Activated naive CD8-positive, alpha-beta T cell (primary cell): ENCODE results near the gene MBD4.

Experiments
- H3K27ac Mint-ChIP-seq: one replicate; pipeline ENCODE4 v1.8.0; 2021; ENCODE audit warnings: mixed read lengths
- H3K27me3 Mint-ChIP-seq: one replicate; pipeline ENCODE4 v1.8.0; 2021; ENCODE audit warnings: mixed read lengths
- H3K36me3 Mint-ChIP-seq: one replicate; pipeline ENCODE4 v1.8.0; 2021; ENCODE audit warnings: mixed read lengths
- H3K4me1 Mint-ChIP-seq: one replicate; pipeline ENCODE4 v1.8.0; 2021; ENCODE audit warnings: low read depth, mixed read lengths
- H3K4me3 Mint-ChIP-seq: one replicate; pipeline ENCODE4 v1.8.0; 2021; ENCODE audit warnings: mild to moderate bottlenecking, mixed read lengths
- H3K9me3 Mint-ChIP-seq: one replicate; pipeline ENCODE4 v1.8.0; 2021; ENCODE audit warnings: low read depth, mixed read lengths

The MBD4 gene

GRCh38 chr3:129429602-129430001, 10.1 kb downstream of the MBD4 start:
- Mint-ChIP-seq H3K27me3 (no peaks in the 10 kb centered on the region), H3K4me1 (peaks cover 24% of the 10 kb centered on the region), H3K4me3 (no peak overlapping the region), H3K27ac (peak overlapping the region; percentile 64), H3K9me3 (no peaks in the 10 kb centered on the region), H3K36me3 (peaks cover 2% of the 10 kb centered on the region)

DNA sequence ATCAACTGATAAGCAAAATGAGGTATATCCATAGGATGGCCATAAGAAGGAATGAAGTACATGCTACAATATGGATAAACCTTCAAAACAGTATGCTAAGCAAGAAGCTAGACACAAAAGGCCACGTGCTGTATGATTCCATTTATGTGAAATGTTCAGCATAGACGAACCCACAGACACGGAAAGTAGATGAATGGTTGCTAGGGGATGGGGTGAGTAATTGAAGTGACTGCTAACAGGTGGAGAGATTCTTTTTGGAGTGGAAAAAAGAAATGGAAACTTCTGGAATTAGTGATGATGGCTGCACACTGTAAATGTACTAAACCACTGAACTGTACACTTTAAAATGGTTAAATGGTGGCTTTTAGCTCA, 10.7 kb downstream of the MBD4 start:
- Mint-ChIP-seq H3K4me1 (peaks cover 22% of the 10 kb centered on the region), H3K9me3 (no peaks in the 10 kb centered on the region), H3K27me3 (no peaks in the 10 kb centered on the region)

GRCh38 chr3:129428376-129429079, 11.2 kb downstream of the MBD4 start, which contains the start of gene EFCAB12:
TSS of gene EFCAB12 (minus strand) at chr3:129428636. CDS start at chr3:129428488, 148 bp downstream.
- Mint-ChIP-seq H3K9me3 (no peaks in the 10 kb centered on the region), H3K36me3 (peaks cover 5% of the 10 kb centered on the region), H3K27me3 (no peaks in the 10 kb centered on the region), H3K4me3 (peak within 1 kb of the TSS; percentile 82), H3K27ac (peak within 1 kb of the TSS; percentile 64), H3K4me1 (peaks cover 22% of the 10 kb centered on the region)

More for the DNA sequence above, 10.7 kb downstream of the MBD4 start:
- Mint-ChIP-seq H3K36me3 (peaks cover 5% of the 10 kb centered on the region), H3K4me3 (peak overlapping the region; percentile 82), H3K27ac (peak overlapping the region; percentile 64)

- Mint-ChIP-seq H3K27ac (peak overlapping the region; percentile 8), H3K27me3 (no peaks in the 10 kb centered on the region), H3K9me3 (no peaks in the 10 kb centered on the region), H3K4me1 (peaks cover 22% of the 10 kb centered on the region), H3K4me3 (peak overlapping the region; percentile 82), H3K36me3 (peaks cover 5% of the 10 kb centered on the region)
Measured at GRCh38 chr3:129428007-129428375, 11.8 kb downstream of the MBD4 start.

- Mint-ChIP-seq H3K36me3 (peaks cover 5% of the 10 kb centered on the region), H3K4me3 (no peak overlapping the region), H3K4me1 (peaks cover 22% of the 10 kb centered on the region), H3K27me3 (no peaks in the 10 kb centered on the region), H3K27ac (no peak overlapping the region), H3K9me3 (no peaks in the 10 kb centered on the region)
Measured at GRCh38 chr3:129425619-129426018, 14.1 kb downstream of the MBD4 start.

- Mint-ChIP-seq H3K27ac (no peak overlapping the region), H3K36me3 (peaks cover 5% of the 10 kb centered on the region), H3K4me3 (no peak overlapping the region), H3K9me3 (no peaks in the 10 kb centered on the region), H3K4me1 (peaks cover 22% of the 10 kb centered on the region), H3K27me3 (no peaks in the 10 kb centered on the region)
Measured at GRCh38 chr3:129425213-129425612, 14.5 kb downstream of the MBD4 start.

GRCh38 chr3:129424185-129424841, 15.4 kb downstream of the MBD4 start:
- peaks cover 5% of the 10 kb centered on the region for H3K36me3 Mint-ChIP-seq
- peaks cover 18% of the 10 kb centered on the region for H3K4me1 Mint-ChIP-seq
- H3K4me3 Mint-ChIP-seq = no peak overlapping the region
- H3K9me3 Mint-ChIP-seq = no peaks in the 10 kb centered on the region
- H3K27me3 Mint-ChIP-seq = no peaks in the 10 kb centered on the region
- H3K27ac Mint-ChIP-seq = no peak overlapping the region

DNA sequence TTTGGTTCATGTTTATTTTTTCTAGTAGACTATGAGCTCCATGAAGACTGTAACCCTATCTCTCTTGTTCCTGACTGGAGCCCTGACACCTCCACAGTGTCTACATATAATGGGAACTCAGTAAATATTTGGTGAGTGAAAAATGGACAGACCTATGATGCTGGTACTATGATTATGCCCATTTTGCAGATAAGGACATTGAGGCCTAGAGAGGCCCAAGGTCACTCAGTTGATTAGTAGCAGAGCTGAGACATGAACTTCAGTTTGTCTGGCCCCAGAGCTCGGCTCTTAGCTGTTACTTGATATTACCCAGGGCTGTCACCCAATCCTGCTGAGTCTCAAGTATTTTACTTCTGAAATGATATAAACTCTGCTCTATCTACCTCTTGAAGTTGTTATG, 16.9 kb downstream of the MBD4 start:
- Mint-ChIP-seq H3K27me3 (no peaks in the 10 kb centered on the region), H3K9me3 (no peaks in the 10 kb centered on the region), H3K27ac (no peak overlapping the region), H3K4me3 (no peak overlapping the region), H3K36me3 (peaks cover 3% of the 10 kb centered on the region), H3K4me1 (peaks cover 3% of the 10 kb centered on the region)

GRCh38 chr3:129421988-129422745, 17.6 kb downstream of the MBD4 start:
- Mint-ChIP-seq H3K27ac (no peak overlapping the region), H3K9me3 (no peaks in the 10 kb centered on the region), H3K4me3 (no peak overlapping the region), H3K4me1 (no peaks in the 10 kb centered on the region), H3K36me3 (peaks cover 3% of the 10 kb centered on the region), H3K27me3 (no peaks in the 10 kb centered on the region)

GRCh38 chr3:129421236-129421883, 18.4 kb downstream of the MBD4 start:
- Mint-ChIP-seq H3K27me3 (no peaks in the 10 kb centered on the region), H3K27ac (no peak overlapping the region), H3K9me3 (no peaks in the 10 kb centered on the region), H3K4me1 (no peaks in the 10 kb centered on the region), H3K4me3 (no peak overlapping the region), H3K36me3 (peaks cover 3% of the 10 kb centered on the region)

GRCh38 chr3:129419476-129419875, 20.3 kb downstream of the MBD4 start:
- Mint-ChIP-seq H3K9me3 (no peaks in the 10 kb centered on the region), H3K36me3 (peaks cover 3% of the 10 kb centered on the region), H3K4me1 (no peaks in the 10 kb centered on the region), H3K4me3 (no peak overlapping the region), H3K27ac (no peak overlapping the region), H3K27me3 (no peaks in the 10 kb centered on the region)

DNA sequence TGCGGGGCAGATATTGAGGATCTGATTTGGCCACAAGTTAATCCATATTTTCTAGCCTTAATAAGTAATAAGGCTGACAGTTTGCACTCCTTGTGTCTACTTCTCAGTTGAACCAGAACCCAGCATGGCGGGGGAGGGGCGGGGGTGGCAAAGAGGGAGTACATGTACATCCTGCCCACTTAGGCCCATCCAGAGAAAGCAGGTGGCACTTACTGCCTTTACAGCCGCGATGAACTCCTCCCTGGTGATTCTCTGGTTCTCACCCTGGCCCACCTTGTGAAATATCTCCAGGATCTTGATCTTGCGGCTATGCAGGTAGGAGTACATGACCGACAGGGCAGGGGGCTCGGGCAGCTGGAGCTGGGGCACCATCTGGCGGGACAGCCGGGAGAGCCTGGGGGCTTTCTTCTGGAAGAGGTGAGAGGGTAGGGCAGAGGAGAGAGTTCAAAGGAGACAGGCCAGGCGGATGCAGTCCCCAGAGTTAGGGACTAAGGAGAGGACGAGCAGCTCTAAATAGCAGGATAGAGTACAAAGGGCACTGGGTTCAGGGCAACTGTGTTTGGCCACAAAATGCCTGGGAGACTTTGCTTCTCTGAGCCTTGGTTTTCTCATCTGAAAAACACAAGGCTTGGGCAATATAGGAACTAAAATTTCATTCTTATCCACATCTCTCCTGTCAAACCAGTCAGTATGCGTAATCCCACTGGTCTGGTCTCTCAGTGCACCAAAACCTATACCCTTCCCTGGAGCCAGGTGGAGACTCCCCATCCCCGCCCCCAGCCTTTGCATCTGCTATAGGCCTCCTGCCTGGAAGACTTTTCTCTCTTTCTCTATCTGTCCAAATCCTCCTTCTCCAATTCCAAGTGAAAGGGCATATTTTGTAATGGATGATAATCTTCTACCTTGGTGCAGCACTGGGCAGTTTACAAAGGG, 21.4 kb downstream of the MBD4 start:
- Mint-ChIP-seq H3K4me3 (no peak overlapping the region), H3K36me3 (no peaks in the 10 kb centered on the region), H3K4me1 (no peaks in the 10 kb centered on the region), H3K27ac (no peak overlapping the region), H3K9me3 (no peaks in the 10 kb centered on the region), H3K27me3 (no peaks in the 10 kb centered on the region)

- H3K36me3 Mint-ChIP-seq = no peaks in the 10 kb centered on the region
- H3K27ac Mint-ChIP-seq = no peak overlapping the region
- no peaks in the 10 kb centered on the region for H3K27me3 Mint-ChIP-seq
- no peak overlapping the region for H3K4me3 Mint-ChIP-seq
- no peaks in the 10 kb centered on the region for H3K9me3 Mint-ChIP-seq
- no peaks in the 10 kb centered on the region for H3K4me1 Mint-ChIP-seq
Measured at GRCh38 chr3:129417326-129417725, 22.4 kb downstream of the MBD4 start.

GRCh38 chr3:129416415-129416814, 23.3 kb downstream of the MBD4 start:
- H3K4me3 Mint-ChIP-seq = no peak overlapping the region

More at GRCh38 chr3:129416415-129416814, 23.3 kb downstream of the MBD4 start:
- H3K9me3 Mint-ChIP-seq = no peaks in the 10 kb centered on the region
- H3K27ac Mint-ChIP-seq = no peak overlapping the region
- H3K4me1 Mint-ChIP-seq = no peaks in the 10 kb centered on the region
- no peaks in the 10 kb centered on the region for H3K27me3 Mint-ChIP-seq
- H3K36me3 Mint-ChIP-seq = no peaks in the 10 kb centered on the region
